BLaER1 treated with 17β-estradiol and CSF1 and Interleukin-3, amounts not matched to agents 10 nM and 100 nM (cell line): ENCODE measurements around the gene EMC6.
A peak's percentile ranks its signal among the peaks of the same experiment; 100 is the strongest.

Source experiments
- H3K27ac ChIP-seq, 11 experiments: shearing (Covaris generic); formaldehyde crosslinking; 2 replicates each; pipeline ENCODE4 v1.8.1; 2022
- H3K27me3 ChIP-seq, 11 experiments: shearing (Covaris generic); formaldehyde crosslinking; 2 replicates each; pipeline ENCODE4 v1.8.1; 2022
- H3K36me3 ChIP-seq, 11 experiments: shearing (Covaris generic); formaldehyde crosslinking; 2 replicates each; pipeline ENCODE4 v1.8.1; 2022
- H3K4me1 ChIP-seq, 10 experiments: shearing (Covaris generic); formaldehyde crosslinking; 2 replicates each; pipeline ENCODE4 v1.8.1; 2022
- H3K4me2 ChIP-seq, 11 experiments: shearing (Covaris generic); formaldehyde crosslinking; 2 replicates each; pipeline ENCODE4 v1.8.1; 2022
- H3K4me3 ChIP-seq, 10 experiments: shearing (Covaris generic); formaldehyde crosslinking; 2 replicates each; pipeline ENCODE4 v1.8.1; 2022
- H3K9ac ChIP-seq, 11 experiments: shearing (Covaris generic); formaldehyde crosslinking; 2 replicates each; pipeline ENCODE4 v1.8.1; 2022
- H3K9me3 ChIP-seq, 11 experiments: shearing (Covaris generic); formaldehyde crosslinking; replicated peaks in 1 of 11; 2 replicates each; pipeline ENCODE4 v1.8.1; 2022
- H4K20me1 ChIP-seq, 11 experiments: shearing (Covaris generic); formaldehyde crosslinking; 2 replicates each; pipeline ENCODE4 v1.8.1; 2022
- Cebpa-rat ChIP-seq, 11 experiments: shearing (Covaris generic); IDR thresholded peaks; 2 replicates each; pipeline ENCODE4 v1.8.1; 2022

EMC6 gene

GRCh38 chr17:3712811-3713463, 44.3 kb downstream of the EMC6 start:
- Histone ChIP-seq H3K27me3 (no peaks in the 10 kb centered on the region), H3K4me1 (peaks cover 37 to 47% (median 42%) of the 10 kb centered on the region in 10 experiments), H3K9me3 (no peaks in the 10 kb centered on the region), H3K36me3 (peaks cover 38 to 65% (median 61%) of the 10 kb centered on the region in 11 experiments), H3K4me3 (no peak overlapping the region), H3K4me2 (peak overlapping the region; percentile 49 to 87 (median 73)), H4K20me1 (peaks cover 0 to 5% (median 0%) of the 10 kb centered on the region in 11 experiments; a peak in 2 of 22 replicates), H3K27ac (peak overlapping the region in 2 of 11 experiments; percentile 1 to 19; a peak in 1 of 22 replicates), H3K9ac (peak overlapping the region in 4 of 11 experiments; percentile 0 to 37 (median 12); a peak in 2 of 22 replicates)
- TF ChIP-seq Cebpa-rat (IDR thresholded peaks at IDR 0.05) = no peak

- peaks cover 0 to 12% (median 0%) of the 10 kb centered on the region in 11 experiments; a peak in 4 of 22 replicates for H4K20me1 ChIP-seq
- peaks cover 42 to 63% (median 54%) of the 10 kb centered on the region in 10 experiments for H3K4me1 ChIP-seq
- H3K4me2 ChIP-seq = no peak overlapping the region
- peaks cover 43 to 88% (median 84%) of the 10 kb centered on the region in 11 experiments for H3K36me3 ChIP-seq
- no peaks in the 10 kb centered on the region for H3K9me3 ChIP-seq
- no peak overlapping the region for H3K27ac ChIP-seq
- H3K4me3 ChIP-seq = no peak overlapping the region
- no peak for TF ChIP-seq Cebpa-rat (IDR thresholded peaks at IDR 0.05)
- no peaks in the 10 kb centered on the region for H3K27me3 ChIP-seq
- no peak overlapping the region; a peak in 1 of 22 replicates for H3K9ac ChIP-seq
Observed at GRCh38 chr17:3715296-3715695, 46.7 kb downstream of the EMC6 start.

GRCh38 chr17:3718201-3718600, 49.6 kb downstream of the EMC6 start:
- Histone ChIP-seq H3K4me3 (no peak overlapping the region), H4K20me1 (peaks cover 0 to 12% (median 0%) of the 10 kb centered on the region in 11 experiments; a peak in 3 of 22 replicates), H3K9me3 (no peaks in the 10 kb centered on the region), H3K36me3 (peaks cover 43 to 86% (median 76%) of the 10 kb centered on the region in 11 experiments), H3K27me3 (no peaks in the 10 kb centered on the region), H3K27ac (peak overlapping the region in 1 of 11 experiments; percentile 15; a peak in 1 of 22 replicates), H3K9ac (peak overlapping the region in 3 of 11 experiments; percentile 5 to 52 (median 37); a peak in 2 of 22 replicates), H3K4me1 (peaks cover 36 to 60% (median 48%) of the 10 kb centered on the region in 10 experiments), H3K4me2 (peak overlapping the region in 5 of 11 experiments; percentile 1 to 63 (median 41); a peak in 8 of 22 replicates)
- TF ChIP-seq Cebpa-rat (IDR thresholded peaks at IDR 0.05) = no peak

DNA sequence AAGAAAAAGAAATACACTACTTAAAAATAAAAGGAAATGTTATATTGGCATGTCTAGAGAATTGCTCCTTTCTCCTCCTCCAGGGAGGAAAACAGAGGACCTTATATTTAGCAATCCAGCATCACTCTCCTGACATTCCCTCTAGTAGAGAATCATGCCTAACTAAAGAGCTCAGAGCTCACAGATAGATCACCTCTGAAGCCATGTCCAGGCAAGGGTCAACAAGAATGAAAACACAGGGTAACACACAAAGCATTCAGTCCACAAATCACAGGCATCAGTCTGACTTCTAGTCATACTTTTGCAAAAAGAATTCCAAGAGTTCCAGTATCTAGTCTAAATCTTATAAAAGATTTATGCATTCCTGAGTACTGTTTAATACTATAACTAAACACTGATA, 50.7 kb downstream of the EMC6 start:
- Histone ChIP-seq H3K4me1 (peaks cover 32 to 56% (median 44%) of the 10 kb centered on the region in 10 experiments), H3K4me3 (no peak overlapping the region), H4K20me1 (peaks cover 0 to 13% (median 0%) of the 10 kb centered on the region in 11 experiments; a peak in 5 of 22 replicates), H3K36me3 (peaks cover 40 to 75% (median 66%) of the 10 kb centered on the region in 11 experiments), H3K27ac (peak overlapping the region in 1 of 11 experiments; percentile 72; a peak in 1 of 22 replicates), H3K9me3 (no peaks in the 10 kb centered on the region), H3K4me2 (peak overlapping the region in 4 of 11 experiments; percentile 69 to 78 (median 76); a peak in 6 of 22 replicates), H3K27me3 (no peaks in the 10 kb centered on the region), H3K9ac (no peak overlapping the region)
- no peak for TF ChIP-seq Cebpa-rat (IDR thresholded peaks at IDR 0.05)
